Kidney glomerular epithelial cell (primary cell): Measurements from ENCODE around the gene VPS18.

Experiments
- DNase-seq: peaks from one replicate; lab custom pipeline; 2025; lab: John Stamatoyannopoulos, UW

The VPS18 gene

GRCh38 chr15:40925495-40925862 is 31.2 kb downstream of the VPS18 start:
- no peak for DNase-seq

GRCh38 chr15:40925863-40926658 is 31.8 kb downstream of the VPS18 start:
- DNase-seq = no peak

- no peak for DNase-seq
Measured at GRCh38 chr15:40926659-40927494, 32.6 kb downstream of the VPS18 start.

GRCh38 chr15:40927495-40927872 is 33.2 kb downstream of the VPS18 start:
- DNase-seq = no peak

- DNase-seq = no peak
Measured at GRCh38 chr15:40927873-40928806, 33.9 kb downstream of the VPS18 start.

- no peak for DNase-seq
Measured at GRCh38 chr15:40928821-40929659, 34.8 kb downstream of the VPS18 start, which contains the start of gene DLL4. Gene DLL4 (plus strand): TSS chr15:40929340. CDS start chr15:40929669, 329 bp downstream.

GRCh38 chr15:40929660-40930429 is 35.6 kb downstream of the VPS18 start:
- DNase-seq = peak; percentile 22

GRCh38 chr15:40930430-40931299 is 36.4 kb downstream of the VPS18 start:
- DNase-seq = no peak

GRCh38 chr15:40931300-40932142 is 37.3 kb downstream of the VPS18 start:
- DNase-seq = no peak

- no peak for DNase-seq
Measured at GRCh38 chr15:40932156-40932555, 37.9 kb downstream of the VPS18 start.

GRCh38 chr15:40932649-40933516 is 38.6 kb downstream of the VPS18 start:
- no peak for DNase-seq

- DNase-seq = no peak
Measured at GRCh38 chr15:40933517-40933902, 39.3 kb downstream of the VPS18 start.

- no peak for DNase-seq
Measured at GRCh38 chr15:40934457-40934856, 40.2 kb downstream of the VPS18 start.

- no peak for DNase-seq
Measured at GRCh38 chr15:40936234-40936708, 42.0 kb downstream of the VPS18 start.

- peak; percentile 15 for DNase-seq
Measured at GRCh38 chr15:40936709-40937666, 42.7 kb downstream of the VPS18 start.
